Caco-2 (cell line): Measurements from ENCODE around the gene ADGRL1. TPM values are rescaled to one million over a fixed set of nuclear protein-coding genes. Genes with fewer than 3 reads are reported as not detected.

Experiments
- BruUV-seq: library from RNA; stranded (reverse); fragments of 400-500 nt; replicated peaks from 2 replicates; lab custom pipeline; 2021; lab: Mats Ljungman, UMichigan
- CTCF ChIA-PET: fragments of 300-600 bp; sonication (Branson Sonifier 250); formaldehyde crosslinking; loops from one replicate; lab custom pipeline; 2022; ENCODE audit warnings: antibody characterized with exemption; lab: Charles Lee
- POLR2A ChIA-PET: fragments of 300-600 bp; sonication (Branson Sonifier 250); formaldehyde crosslinking; loops from one replicate; lab custom pipeline; 2022; ENCODE audit warnings: antibody characterized with exemption; lab: Charles Lee
- DNase-seq, 2 experiments: peaks; one replicate each; pipeline versions ENCODE4 v3.0.0 to v3.0.0-alpha.2; 2020 to 2022
- H3K27me3 ChIP-seq: replicated peaks from 2 replicates; pipeline ENCODE4 v1.6.0; 2011; ENCODE audit warnings: low read length; ENCODE audit not compliant: control insufficient read depth, insufficient read depth
- H3K36me3 ChIP-seq: 2 replicates; pipeline ENCODE4 v1.5.1; 2011; ENCODE audit warnings: low read length; ENCODE audit not compliant: control insufficient read depth, insufficient read depth
- H3K4me1 ChIP-seq: fragments of 250-450 bp; sonication (Bioruptor Pico); 2 replicates; pipeline ENCODE4 v1.5.1; 2020; ENCODE audit warnings: mild to moderate bottlenecking
- H3K4me3 ChIP-seq: 2 replicates; pipeline ENCODE4 v1.5.1; 2011; ENCODE audit warnings: low read depth, mild to moderate bottlenecking, control low read depth, low read length
- H3K9me3 ChIP-seq: fragments of 250-450 bp; sonication (Bioruptor Pico); 2 replicates; pipeline ENCODE4 v1.5.1; 2020; ENCODE audit warnings: mild to moderate bottlenecking, moderate library complexity
- H3K27ac Mint-ChIP-seq: one replicate; pipeline ENCODE4 v1.8.0; 2022; ENCODE audit warnings: mixed read lengths; ENCODE audit not compliant: unreplicated experiment
- H3K27me3 Mint-ChIP-seq: one replicate; pipeline ENCODE4 v1.8.0; 2022; ENCODE audit warnings: mixed read lengths; ENCODE audit not compliant: insufficient read depth, unreplicated experiment
- H3K36me3 Mint-ChIP-seq: one replicate; pipeline ENCODE4 v1.8.0; 2022; ENCODE audit warnings: mild to moderate bottlenecking, mixed read lengths; ENCODE audit not compliant: insufficient read depth, unreplicated experiment
- H3K4me1 Mint-ChIP-seq: one replicate; pipeline ENCODE4 v1.8.0; 2022; ENCODE audit warnings: low read depth, mixed read lengths; ENCODE audit not compliant: unreplicated experiment
- H3K4me3 Mint-ChIP-seq: one replicate; pipeline ENCODE4 v1.8.0; 2022; ENCODE audit warnings: mild to moderate bottlenecking, moderate library complexity, mixed read lengths; ENCODE audit not compliant: unreplicated experiment
- H3K9me3 Mint-ChIP-seq: one replicate; pipeline ENCODE4 v1.8.0; 2022; ENCODE audit warnings: mixed read lengths; ENCODE audit not compliant: unreplicated experiment
- intact Hi-C: fragments of 100-400 bp; cut with micrococcal nuclease; formaldehyde crosslinking; loops from one replicate; pipeline ENCODE4 v1.10.0; 2022; ENCODE audit not compliant: unreplicated experiment
- total RNA-seq: library from RNA; stranded (reverse); gene quantifications from 2 replicates; pipeline ENCODE4 v1.2.3, GENCODE V29; 2022
- TF ChIP-seq, protein P1 (sequence below), 2 experiments: fragments of 200-600 bp in 1 of 2; IDR thresholded peaks; 1 replicate in 1 of 2; 2 replicates in 1 of 2; pipeline versions ENCODE4 v1.5.1 to v1.8.0; 2011 to 2022; ENCODE audit warnings: antibody characterized with exemption in 1 of 2, control low read depth in 1 of 2, inconsistent platforms in 1 of 2, low read depth in 1 of 2, low read length in 1 of 2, mild to moderate bottlenecking in 1 of 2, moderate library complexity in 1 of 2; ENCODE audit not compliant: insufficient read depth in 1 of 2, severe bottlenecking in 1 of 2, unreplicated experiment in 1 of 2

ADGRL1 gene
- total RNA-seq, 1 experiment from 2014 or later: 17.6 TPM

DNA sequence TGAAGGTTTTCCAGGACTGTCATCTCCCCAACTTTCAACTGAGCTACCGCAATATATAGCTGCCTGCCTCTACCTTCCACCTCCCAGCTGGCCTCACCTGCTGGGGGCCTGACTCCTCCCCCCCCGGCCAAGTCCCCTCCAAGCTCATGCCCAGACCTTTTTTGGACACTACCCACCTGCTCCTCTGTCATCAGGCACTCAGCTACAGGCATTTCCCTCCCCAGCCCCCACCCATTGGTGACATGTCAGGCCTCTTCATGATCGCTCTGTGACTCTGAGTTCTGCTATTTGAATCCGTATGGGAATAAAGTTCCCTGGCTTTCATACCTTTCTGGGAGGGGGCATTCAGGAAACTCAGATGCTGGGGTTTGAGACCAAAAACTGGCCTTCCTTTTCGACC, 90.2 kb downstream of the ADGRL1 start:
- peaks cover 13% of the 10 kb centered on the region for H3K4me1 ChIP-seq
- H3K9me3 ChIP-seq: no peaks in the 10 kb centered on the region
- Mint-ChIP-seq H3K9me3 (no peaks in the 10 kb centered on the region), H3K27me3 (no peaks in the 10 kb centered on the region), H3K4me3 (peak overlapping the region; percentile 90), H3K27ac (peak overlapping the region; percentile 55), H3K36me3 (peaks cover 30% of the 10 kb centered on the region), H3K4me1 (peaks cover 8% of the 10 kb centered on the region)
- TSS peak; percentile 39 for BruUV-seq
- H3K27me3 ChIP-seq: no peaks in the 10 kb centered on the region
- no peaks in the 10 kb centered on the region for H3K36me3 ChIP-seq
- intact Hi-C loops: loop anchor here (5.0 kb wide), 1 partner anchor 33 kb away; no protein-coding TSS in a partner anchor
- no peak for DNase-seq
- no peak overlapping the region for H3K4me3 ChIP-seq
- POLR2A ChIA-PET: no interaction called here
- CTCF ChIA-PET: interaction anchor here (4.0 kb wide), 1 partner anchor 21 kb away, joined by 16 read pairs; the partner anchor contains the start of gene ASF1B
- TF ChIP-seq, protein P1, sequence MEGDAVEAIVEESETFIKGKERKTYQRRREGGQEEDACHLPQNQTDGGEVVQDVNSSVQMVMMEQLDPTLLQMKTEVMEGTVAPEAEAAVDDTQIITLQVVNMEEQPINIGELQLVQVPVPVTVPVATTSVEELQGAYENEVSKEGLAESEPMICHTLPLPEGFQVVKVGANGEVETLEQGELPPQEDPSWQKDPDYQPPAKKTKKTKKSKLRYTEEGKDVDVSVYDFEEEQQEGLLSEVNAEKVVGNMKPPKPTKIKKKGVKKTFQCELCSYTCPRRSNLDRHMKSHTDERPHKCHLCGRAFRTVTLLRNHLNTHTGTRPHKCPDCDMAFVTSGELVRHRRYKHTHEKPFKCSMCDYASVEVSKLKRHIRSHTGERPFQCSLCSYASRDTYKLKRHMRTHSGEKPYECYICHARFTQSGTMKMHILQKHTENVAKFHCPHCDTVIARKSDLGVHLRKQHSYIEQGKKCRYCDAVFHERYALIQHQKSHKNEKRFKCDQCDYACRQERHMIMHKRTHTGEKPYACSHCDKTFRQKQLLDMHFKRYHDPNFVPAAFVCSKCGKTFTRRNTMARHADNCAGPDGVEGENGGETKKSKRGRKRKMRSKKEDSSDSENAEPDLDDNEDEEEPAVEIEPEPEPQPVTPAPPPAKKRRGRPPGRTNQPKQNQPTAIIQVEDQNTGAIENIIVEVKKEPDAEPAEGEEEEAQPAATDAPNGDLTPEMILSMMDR (IDR thresholded peaks at IDR 0.05; ENCODE audit: insufficient read depth in 1 of 2, low read depth in 1 of 2, low read length in 1 of 2, severe bottlenecking in 1 of 2, unreplicated experiment in 1 of 2): no peak

DNA sequence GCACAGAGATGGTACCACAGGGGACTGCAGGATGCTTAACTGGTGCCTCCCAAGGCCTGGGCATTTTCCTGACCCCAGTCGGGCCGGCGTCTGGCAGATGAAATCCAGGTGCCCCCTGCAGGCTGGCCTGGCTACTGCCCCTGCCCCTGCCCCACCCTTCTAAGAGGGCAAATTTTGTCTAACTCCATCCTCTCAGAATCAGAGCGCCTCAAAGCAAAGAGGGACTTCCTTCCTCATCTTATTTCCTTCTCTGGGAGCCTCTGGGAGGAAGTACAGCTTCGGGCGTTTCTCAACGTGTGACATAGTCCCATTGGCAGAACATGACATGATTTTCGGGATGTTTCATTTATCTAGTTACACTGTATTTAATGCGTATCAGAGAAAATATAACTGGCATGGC, 91.1 kb downstream of the ADGRL1 start:
- POLR2A ChIA-PET: no interaction called here
- Histone ChIP-seq H3K4me1 (peaks cover 13% of the 10 kb centered on the region), H3K9me3 (no peaks in the 10 kb centered on the region), H3K4me3 (no peak overlapping the region), H3K36me3 (no peaks in the 10 kb centered on the region), H3K27me3 (no peaks in the 10 kb centered on the region)
- Mint-ChIP-seq H3K27me3 (no peaks in the 10 kb centered on the region), H3K36me3 (peaks cover 23% of the 10 kb centered on the region), H3K4me3 (no peak overlapping the region), H3K4me1 (peaks cover 8% of the 10 kb centered on the region), H3K27ac (no peak overlapping the region), H3K9me3 (no peaks in the 10 kb centered on the region)
- CTCF ChIA-PET: interaction anchor here (4.0 kb wide), 1 partner anchor 22 kb away, joined by 16 read pairs; the partner anchor contains the start of gene ASF1B
- no TSS peak for BruUV-seq
- TF ChIP-seq, protein P1 (IDR thresholded peaks at IDR 0.05; ENCODE audit: insufficient read depth in 1 of 2, low read depth in 1 of 2, low read length in 1 of 2, severe bottlenecking in 1 of 2, unreplicated experiment in 1 of 2): peak; percentile 42 to 64
- peak in 1 of 2 experiments; percentile 61 for DNase-seq
- intact Hi-C loops: loop anchor here (5.0 kb wide), 1 partner anchor 33 kb away; no protein-coding TSS in a partner anchor

DNA sequence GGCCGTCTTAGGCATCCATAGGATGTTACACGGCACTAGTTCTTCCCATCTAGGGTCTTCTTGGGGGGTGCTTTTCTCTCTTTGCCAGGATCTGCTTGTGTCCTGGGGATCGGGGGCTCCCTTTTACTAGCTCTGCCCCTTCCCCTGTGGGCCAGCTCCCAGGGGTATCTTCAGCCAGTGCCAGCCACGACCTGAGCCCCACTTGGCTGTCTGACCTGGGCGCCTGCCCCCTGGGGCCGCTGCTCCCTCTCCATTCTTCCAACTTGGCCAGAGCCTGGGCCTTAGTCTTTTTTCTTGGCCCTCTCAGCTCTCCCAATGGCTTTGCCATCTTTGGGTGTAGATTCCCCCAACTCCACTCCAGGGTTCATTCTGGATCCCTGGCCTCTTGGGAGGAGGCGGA, 91.5 kb downstream of the ADGRL1 start:
- no peaks in the 10 kb centered on the region for H3K9me3 ChIP-seq
- Mint-ChIP-seq H3K9me3 (no peaks in the 10 kb centered on the region), H3K27ac (no peak overlapping the region), H3K4me3 (no peak overlapping the region), H3K36me3 (peaks cover 19% of the 10 kb centered on the region), H3K4me1 (peaks cover 8% of the 10 kb centered on the region), H3K27me3 (no peaks in the 10 kb centered on the region)
- peaks cover 10% of the 10 kb centered on the region for H3K4me1 ChIP-seq
- POLR2A ChIA-PET: no interaction called here
- CTCF ChIA-PET: interaction anchor here (0.7 to 4.0 kb wide), 2 partner anchors 22 to 244 kb away, joined by 3 to 16 read pairs; partner anchors contain the start of gene ASF1B
- no TSS peak for BruUV-seq
- no peaks in the 10 kb centered on the region for H3K27me3 ChIP-seq
- no peak for DNase-seq
- no peaks in the 10 kb centered on the region for H3K36me3 ChIP-seq
- TF ChIP-seq, protein P1 (IDR thresholded peaks at IDR 0.05; ENCODE audit: insufficient read depth in 1 of 2, low read depth in 1 of 2, low read length in 1 of 2, severe bottlenecking in 1 of 2, unreplicated experiment in 1 of 2): no peak
- H3K4me3 ChIP-seq: no peak overlapping the region
- intact Hi-C loops: no loop called here
